Choroid plexus epithelial cell (primary cell): Measurements from ENCODE around the gene TAS2R50.
"Not testable (repeated sequence)": the region's sequence is repeated elsewhere in the genome, so short reads cannot be mapped to it uniquely, and the experiment has no call there.

Experiments
- DNase-seq: peaks from one replicate; pipeline ENCODE4 v3.0.0-alpha.2; 2010; ENCODE audit warnings: low read depth
- H3K4me3 ChIP-seq: 2 replicates; pipeline ENCODE4 v1.5.1; 2011; ENCODE audit warnings: low read depth, mild to moderate bottlenecking, control low read depth, low read length, moderate library complexity
- TF ChIP-seq, protein P1 (sequence below): conservative IDR thresholded peaks from 2 replicates; pipeline ENCODE4 v1.5.1; 2011; ENCODE audit warnings: low read depth, mild to moderate bottlenecking, control low read depth, inconsistent platforms, low read length, moderate library complexity

Gene TAS2R50

GRCh38 chr12:10986812-10987211 lies at the start of gene TAS2R50:
TSS of gene TAS2R50 (minus strand) at chr12:10986912. CDS start at chr12:10986860, 52 bp downstream.
- H3K4me3 ChIP-seq: no peak within 1 kb of the TSS
- DNase-seq: no peak
- TF ChIP-seq, protein P1, sequence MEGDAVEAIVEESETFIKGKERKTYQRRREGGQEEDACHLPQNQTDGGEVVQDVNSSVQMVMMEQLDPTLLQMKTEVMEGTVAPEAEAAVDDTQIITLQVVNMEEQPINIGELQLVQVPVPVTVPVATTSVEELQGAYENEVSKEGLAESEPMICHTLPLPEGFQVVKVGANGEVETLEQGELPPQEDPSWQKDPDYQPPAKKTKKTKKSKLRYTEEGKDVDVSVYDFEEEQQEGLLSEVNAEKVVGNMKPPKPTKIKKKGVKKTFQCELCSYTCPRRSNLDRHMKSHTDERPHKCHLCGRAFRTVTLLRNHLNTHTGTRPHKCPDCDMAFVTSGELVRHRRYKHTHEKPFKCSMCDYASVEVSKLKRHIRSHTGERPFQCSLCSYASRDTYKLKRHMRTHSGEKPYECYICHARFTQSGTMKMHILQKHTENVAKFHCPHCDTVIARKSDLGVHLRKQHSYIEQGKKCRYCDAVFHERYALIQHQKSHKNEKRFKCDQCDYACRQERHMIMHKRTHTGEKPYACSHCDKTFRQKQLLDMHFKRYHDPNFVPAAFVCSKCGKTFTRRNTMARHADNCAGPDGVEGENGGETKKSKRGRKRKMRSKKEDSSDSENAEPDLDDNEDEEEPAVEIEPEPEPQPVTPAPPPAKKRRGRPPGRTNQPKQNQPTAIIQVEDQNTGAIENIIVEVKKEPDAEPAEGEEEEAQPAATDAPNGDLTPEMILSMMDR: no peak

DNA sequence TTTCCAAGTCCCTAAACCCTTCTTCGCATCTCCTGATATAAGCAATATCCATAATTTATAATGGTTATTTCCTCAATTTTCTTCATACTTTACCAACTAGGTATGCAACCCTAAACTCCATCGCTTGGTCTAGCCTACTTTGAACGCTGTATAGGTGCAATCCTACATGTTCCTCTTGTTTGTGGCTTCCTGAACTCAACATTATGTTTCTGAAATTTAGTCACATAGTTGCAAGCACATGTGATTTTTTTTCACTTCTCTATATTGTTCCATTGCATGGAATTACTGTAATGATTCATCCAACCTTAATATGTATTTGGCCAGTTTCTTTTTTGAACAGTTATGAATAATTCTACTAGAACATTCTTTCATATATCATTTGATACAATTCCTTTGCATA lies 47.2 kb upstream of the TAS2R50 start:
- not testable (repeated sequence) for DNase-seq, H3K4me3 ChIP-seq

GRCh38 chr12:11031307-11031706 lies 44.6 kb upstream of the TAS2R50 start, which contains the start of gene TAS2R31:
TSS of gene TAS2R31 (minus strand) at chr12:11031407. CDS start at chr12:11031335, 72 bp downstream.
- no peak for DNase-seq
- TF ChIP-seq, protein P1: no peak
- no peak within 1 kb of the TSS for H3K4me3 ChIP-seq

- TF ChIP-seq, protein P1: peak; percentile 39
- DNase-seq: no peak
- H3K4me3 ChIP-seq: no peak overlapping the region
Observed at GRCh38 chr12:11026118-11026517, 39.4 kb upstream of the TAS2R50 start.

- TF ChIP-seq, protein P1: no peak
- no peak for DNase-seq
- H3K4me3 ChIP-seq: no peak overlapping the region
Observed at GRCh38 chr12:11023387-11023786, 36.7 kb upstream of the TAS2R50 start.

- TF ChIP-seq, protein P1: no peak
- no peak within 1 kb of the TSS for H3K4me3 ChIP-seq
- DNase-seq: no peak
Observed at GRCh38 chr12:11022520-11022919, 35.8 kb upstream of the TAS2R50 start, which contains the start of gene TAS2R19. TSS of gene TAS2R19 (minus strand) at chr12:11022620. CDS start at chr12:11022571, 49 bp downstream.

DNA sequence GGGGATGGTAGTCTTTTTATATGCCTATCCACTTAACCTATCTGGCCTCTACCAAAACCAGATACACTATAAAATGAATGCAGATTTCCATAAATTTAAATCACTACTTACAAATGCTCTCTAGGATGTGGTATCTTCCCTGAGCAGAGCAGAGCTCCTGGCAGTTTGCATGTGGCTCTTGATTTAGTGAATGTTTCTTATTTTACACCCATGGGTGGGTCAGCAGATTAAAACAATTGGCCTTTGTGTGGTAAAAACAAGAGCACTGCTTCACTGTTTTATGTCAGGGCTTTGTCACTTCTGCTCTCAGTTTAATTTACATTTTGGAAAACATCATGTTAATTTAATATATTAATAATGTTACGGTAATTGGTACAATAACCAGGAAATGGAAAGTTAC lies 30.2 kb upstream of the TAS2R50 start:
- no peak for DNase-seq
- H3K4me3 ChIP-seq: no peak overlapping the region

More for the DNA sequence above, 30.2 kb upstream of the TAS2R50 start:
- TF ChIP-seq, protein P1: no peak
